T-cell (primary cell): ENCODE results near the gene ZNF620. TPM values are rescaled to one million over a fixed set of nuclear protein-coding genes. Genes with fewer than 3 reads are reported as not detected.

Source experiments
- ATAC-seq, 4 experiments: fragments of 200-7000 bp in 3 of 4; fragments of 150-1000 bp in 1 of 4; cut with Tn5 transposase; replicated peaks in 1 of 4; 1 replicate in 3 of 4; 2 replicates in 1 of 4; pipeline ENCODE4 v1.10.0; 2021; ENCODE audit warnings: moderate library complexity in 3 of 4, mild to moderate bottlenecking in 2 of 4, moderate number of reproducible peaks in 1 of 4
- CTCF ChIA-PET, 2 donors: fragments of 300-600 bp; sonication (Branson Sonifier 250); formaldehyde crosslinking; loops; one replicate each; lab custom pipeline; 2022; ENCODE audit warnings: antibody characterized with exemption in 2 of 2; lab: Charles Lee
- POLR2A ChIA-PET, 2 donors: fragments of 300-600 bp; sonication (Branson Sonifier 250); formaldehyde crosslinking; loops; one replicate each; lab custom pipeline; 2022; ENCODE audit warnings: antibody characterized with exemption in 2 of 2; lab: Charles Lee
- DNase-seq, 35 experiments: peaks; one replicate each; pipeline versions ENCODE4 v3.0.0 to v3.0.0-alpha.2; 2013 to 2023
- H3K27ac ChIP-seq: one replicate; pipeline ENCODE4 v1.5.1; 2013; ENCODE audit warnings: low read length
- H3K27me3 ChIP-seq, 2 experiments: replicated peaks in 1 of 2; 1 replicate in 1 of 2; 2 replicates in 1 of 2; pipeline versions ENCODE4 v1.6.1 to v1.7.0; 2013; ENCODE audit warnings: low read length in 1 of 2, mixed read lengths in 1 of 2; ENCODE audit not compliant: control insufficient read depth in 2 of 2, insufficient read depth in 2 of 2; ENCODE audit errors: extremely low read depth in 1 of 2
- H3K36me3 ChIP-seq, 2 donors: 1 replicate in 1 of 2; 2 replicates in 1 of 2; pipeline versions ENCODE4 v1.6.1 to v1.7.0; 2013; ENCODE audit warnings: low read length in 1 of 2; ENCODE audit not compliant: control insufficient read depth in 2 of 2, insufficient read depth in 1 of 2; ENCODE audit errors: extremely low read depth in 1 of 2
- H3K4me1 ChIP-seq, 2 experiments: 1 replicate in 1 of 2; 2 replicates in 1 of 2; pipeline versions ENCODE4 v1.6.1 to v1.7.0; 2013; ENCODE audit warnings: low read length in 2 of 2, mixed read lengths in 1 of 2; ENCODE audit not compliant: insufficient read depth in 2 of 2, control insufficient read depth in 1 of 2; ENCODE audit errors: extremely low read depth in 1 of 2
- H3K4me3 ChIP-seq, 2 donors: 1 replicate in 1 of 2; 2 replicates in 1 of 2; pipeline versions ENCODE4 v1.5.1 to v1.7.0; 2013; ENCODE audit warnings: mild to moderate bottlenecking in 2 of 2, low read length in 1 of 2, moderate library complexity in 1 of 2; ENCODE audit not compliant: control insufficient read depth in 1 of 2; ENCODE audit errors: extremely low read depth in 1 of 2
- H3K9me3 ChIP-seq: 2 replicates; pipeline ENCODE4 v1.7.0; 2013
- H3K27ac Mint-ChIP-seq, 2 donors: one replicate each; pipeline ENCODE4 v1.8.0; 2020 to 2021; ENCODE audit warnings: mild to moderate bottlenecking in 2 of 2, mixed read lengths in 2 of 2
- H3K27me3 Mint-ChIP-seq, 2 donors: one replicate each; pipeline ENCODE4 v1.8.0; 2021 to 2022; ENCODE audit warnings: mixed read lengths in 2 of 2
- H3K36me3 Mint-ChIP-seq: one replicate; pipeline ENCODE4 v1.8.0; 2021; ENCODE audit warnings: mixed read lengths
- H3K4me1 Mint-ChIP-seq, 3 donors: one replicate each; pipeline ENCODE4 v1.8.0; 2020 to 2022; ENCODE audit warnings: mixed read lengths in 3 of 3, mild to moderate bottlenecking in 1 of 3
- H3K4me3 Mint-ChIP-seq, 3 donors: one replicate each; pipeline ENCODE4 v1.8.0; 2020 to 2022; ENCODE audit warnings: mild to moderate bottlenecking in 3 of 3, mixed read lengths in 3 of 3, moderate library complexity in 3 of 3
- H3K9me3 Mint-ChIP-seq, 3 donors: one replicate each; pipeline ENCODE4 v1.8.0; 2020 to 2022; ENCODE audit warnings: mixed read lengths in 3 of 3
- WGBS: methylation state at CpG from one replicate; pipeline ENCODE4 v1.1.5; 2013; ENCODE audit warnings: missing lambda C conversion rate; ENCODE audit not compliant: insufficient coverage; 5-methylcytosine and 5-hydroxymethylcytosine counted together
- total RNA-seq, 35 experiments: library from RNA in 6 of 35; stranded (reverse) in 6 of 35; fragments of 120-200 nt in 1 of 35; gene quantifications; one replicate each; pipeline versions ENCODE4 v1.2.1 to v1.2.4 and lab custom pipeline; 2013 to 2026

ZNF620 gene
- total RNA-seq, 5 donors from 2014 or later (not counting 1 experiment from before 2014, with no cell fraction given): 2.0 to 3.1 (median 3.1) TPM

DNA sequence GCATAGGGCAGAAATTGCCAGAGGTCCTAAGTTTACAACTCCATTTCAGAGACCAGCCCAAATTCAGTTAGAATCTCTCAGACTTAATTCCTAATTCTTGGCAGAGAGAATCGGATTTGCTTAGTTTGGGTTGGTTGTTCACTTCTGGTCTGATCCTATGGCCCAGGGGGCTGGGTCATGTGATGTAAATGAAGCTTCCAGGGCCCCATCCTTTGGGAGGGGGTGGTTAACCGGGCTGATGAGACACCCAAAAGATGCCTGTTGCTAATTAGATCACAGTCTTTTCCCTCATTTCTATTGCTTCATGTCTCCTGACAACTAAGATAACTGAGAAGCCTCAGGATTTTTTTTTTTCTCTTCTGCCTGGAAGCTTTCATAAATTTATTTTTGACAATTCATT lies 11.1 kb upstream of the ZNF620 start:
- POLR2A ChIA-PET: no interaction called here
- DNase-seq: no peak
- no peak overlapping the region for H3K27ac Mint-ChIP-seq
- Histone ChIP-seq H3K36me3 (no peaks in the 10 kb centered on the region), H3K4me1 (no peaks in the 10 kb centered on the region), H3K27me3 (no peaks in the 10 kb centered on the region), H3K4me3 (no peak overlapping the region), H3K27ac (no peak overlapping the region), H3K9me3 (no peaks in the 10 kb centered on the region)
- peaks cover 0 to 4% (median 0%) of the 10 kb centered on the region in 3 donors for H3K9me3 Mint-ChIP-seq
- no peaks in the 10 kb centered on the region for H3K27me3 Mint-ChIP-seq
- H3K4me1 Mint-ChIP-seq: no peaks in the 10 kb centered on the region
- no peak overlapping the region for H3K4me3 Mint-ChIP-seq
- 83% methylated on average over 1 of the region's 2 CpGs for WGBS
- ATAC-seq: no peak
- H3K36me3 Mint-ChIP-seq: peaks cover 8% of the 10 kb centered on the region
- CTCF ChIA-PET: no interaction called here

DNA sequence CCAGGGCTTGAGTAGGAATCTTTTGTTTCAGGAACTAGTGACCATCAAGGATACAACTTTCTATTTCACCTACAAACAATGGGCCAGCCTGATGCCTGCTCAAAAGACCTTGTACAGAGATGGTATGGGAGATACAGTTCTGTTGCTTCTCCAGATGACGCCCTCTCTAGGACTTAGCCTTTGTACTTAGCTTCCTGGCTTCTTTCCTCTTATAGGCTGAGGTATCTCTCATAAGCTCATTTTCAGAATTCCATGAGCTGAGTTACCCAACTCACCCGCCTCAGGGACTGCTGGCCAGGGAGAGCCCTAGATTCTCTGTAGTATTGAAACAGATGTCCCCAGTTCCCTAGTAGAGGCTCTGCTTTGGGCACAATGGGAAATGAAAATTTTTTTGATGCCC lies 8.6 kb upstream of the ZNF620 start:
- Histone ChIP-seq H3K4me1 (no peaks in the 10 kb centered on the region), H3K27ac (no peak overlapping the region), H3K9me3 (no peaks in the 10 kb centered on the region), H3K27me3 (no peaks in the 10 kb centered on the region), H3K4me3 (no peak overlapping the region), H3K36me3 (no peaks in the 10 kb centered on the region)
- 100% methylated on average over 1 of the region's 2 CpGs for WGBS
- H3K36me3 Mint-ChIP-seq: peaks cover 3% of the 10 kb centered on the region
- CTCF ChIA-PET: no interaction called here
- no peak for ATAC-seq
- POLR2A ChIA-PET: interaction anchor here in 1 of 2 donors (0.6 kb wide), 1 partner anchor 53 kb away, joined by 3 read pairs; no protein-coding TSS in a partner anchor
- H3K4me1 Mint-ChIP-seq: no peaks in the 10 kb centered on the region
- no peaks in the 10 kb centered on the region for H3K27me3 Mint-ChIP-seq
- H3K4me3 Mint-ChIP-seq: no peak overlapping the region
- DNase-seq: no peak
- H3K9me3 Mint-ChIP-seq: no peaks in the 10 kb centered on the region
- H3K27ac Mint-ChIP-seq: no peak overlapping the region

GRCh38 chr3:40499952-40500351 lies 5.9 kb upstream of the ZNF620 start:
- Mint-ChIP-seq H3K4me3 (no peak overlapping the region), H3K27ac (no peak overlapping the region), H3K4me1 (peaks cover 0 to 4% (median 0%) of the 10 kb centered on the region in 3 donors), H3K27me3 (no peaks in the 10 kb centered on the region), H3K9me3 (no peaks in the 10 kb centered on the region), H3K36me3 (peaks cover 3% of the 10 kb centered on the region)
- Histone ChIP-seq H3K36me3 (no peaks in the 10 kb centered on the region), H3K27me3 (no peaks in the 10 kb centered on the region), H3K4me1 (no peaks in the 10 kb centered on the region), H3K27ac (no peak overlapping the region), H3K9me3 (no peaks in the 10 kb centered on the region), H3K4me3 (no peak overlapping the region)
- no CpG with 5 or more reads among the region's 1 CpG for WGBS
- ATAC-seq (no peak), DNase-seq (no peak)
- CTCF ChIA-PET: interaction anchor here in 1 of 2 donors (0.5 kb wide), 1 partner anchor 1692 kb away, joined by 5 read pairs; no protein-coding TSS in a partner anchor
- POLR2A ChIA-PET: no interaction called here

DNA sequence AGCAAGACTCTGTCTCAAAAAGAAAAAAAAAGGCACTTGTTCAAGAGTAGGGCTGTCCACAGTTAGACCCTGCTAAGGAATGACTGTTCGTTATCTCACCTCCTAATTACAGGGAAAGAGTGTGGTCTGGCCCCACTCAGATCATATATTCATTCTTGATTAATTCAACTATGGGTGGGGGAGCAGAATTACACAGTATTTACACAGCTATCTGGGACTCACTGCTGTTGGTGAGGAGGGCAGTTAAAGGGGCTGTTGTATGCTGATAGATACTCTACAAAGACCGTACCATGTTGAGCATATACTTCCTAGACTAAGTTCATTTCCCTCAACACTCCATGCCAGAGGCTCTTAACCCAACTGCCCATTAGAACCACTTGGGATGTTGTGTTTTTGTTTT lies 3.8 kb upstream of the ZNF620 start:
- H3K4me1 Mint-ChIP-seq: peaks cover 15 to 19% (median 17%) of the 10 kb centered on the region in 3 donors
- no peaks in the 10 kb centered on the region for H3K36me3 ChIP-seq
- no CpG with 5 or more reads among the region's 2 CpGs for WGBS
- no peaks in the 10 kb centered on the region for H3K27me3 ChIP-seq
- DNase-seq (no peak), ATAC-seq (no peak)
- no peaks in the 10 kb centered on the region for H3K9me3 ChIP-seq
- no peak overlapping the region for H3K27ac Mint-ChIP-seq
- ChIA-PET POLR2A (no interaction called here), CTCF (interaction anchor here in 1 of 2 donors (0.6 kb wide), 1 partner anchor 1001 kb away, joined by 3 read pairs; no protein-coding TSS in a partner anchor)
- no peaks in the 10 kb centered on the region for H3K9me3 Mint-ChIP-seq
- H3K4me3 Mint-ChIP-seq: no peak overlapping the region
- peaks cover 3% of the 10 kb centered on the region for H3K36me3 Mint-ChIP-seq
- peaks cover 0 to 6% of the 10 kb centered on the region in 2 experiments for H3K4me1 ChIP-seq
- H3K27me3 Mint-ChIP-seq: no peaks in the 10 kb centered on the region
- no peak overlapping the region for H3K27ac ChIP-seq
- H3K4me3 ChIP-seq: no peak overlapping the region

GRCh38 chr3:40504636-40505430 lies 1.0 kb upstream of the ZNF620 start:
- H3K27ac Mint-ChIP-seq: peak overlapping the region in 1 of 2 donors; percentile 92
- no peaks in the 10 kb centered on the region for H3K9me3 Mint-ChIP-seq
- peaks cover 0 to 6% of the 10 kb centered on the region in 2 experiments for H3K4me1 ChIP-seq
- no peak overlapping the region for H3K4me3 ChIP-seq
- H3K36me3 Mint-ChIP-seq: peaks cover 4% of the 10 kb centered on the region
- no peak overlapping the region for H3K27ac ChIP-seq
- no peaks in the 10 kb centered on the region for H3K36me3 ChIP-seq
- peak overlapping the region; percentile 84 to 94 (median 93) for H3K4me3 Mint-ChIP-seq
- no peaks in the 10 kb centered on the region for H3K9me3 ChIP-seq
- H3K27me3 ChIP-seq: no peaks in the 10 kb centered on the region
- WGBS: 100% methylated on average over 5 of the region's 5 CpGs
- ATAC-seq (no peak), DNase-seq (no peak)
- POLR2A ChIA-PET: interaction anchor here in 1 of 2 donors (0.6 kb wide), 1 partner anchor 29 kb away, joined by 5 read pairs; no protein-coding TSS in a partner anchor
- no peaks in the 10 kb centered on the region for H3K27me3 Mint-ChIP-seq
- CTCF ChIA-PET: interaction anchor here in 1 of 2 donors (1.1 kb wide), 1 partner anchor 25 kb away, joined by 3 read pairs; no protein-coding TSS in a partner anchor
- peaks cover 17 to 19% (median 17%) of the 10 kb centered on the region in 3 donors for H3K4me1 Mint-ChIP-seq

DNA sequence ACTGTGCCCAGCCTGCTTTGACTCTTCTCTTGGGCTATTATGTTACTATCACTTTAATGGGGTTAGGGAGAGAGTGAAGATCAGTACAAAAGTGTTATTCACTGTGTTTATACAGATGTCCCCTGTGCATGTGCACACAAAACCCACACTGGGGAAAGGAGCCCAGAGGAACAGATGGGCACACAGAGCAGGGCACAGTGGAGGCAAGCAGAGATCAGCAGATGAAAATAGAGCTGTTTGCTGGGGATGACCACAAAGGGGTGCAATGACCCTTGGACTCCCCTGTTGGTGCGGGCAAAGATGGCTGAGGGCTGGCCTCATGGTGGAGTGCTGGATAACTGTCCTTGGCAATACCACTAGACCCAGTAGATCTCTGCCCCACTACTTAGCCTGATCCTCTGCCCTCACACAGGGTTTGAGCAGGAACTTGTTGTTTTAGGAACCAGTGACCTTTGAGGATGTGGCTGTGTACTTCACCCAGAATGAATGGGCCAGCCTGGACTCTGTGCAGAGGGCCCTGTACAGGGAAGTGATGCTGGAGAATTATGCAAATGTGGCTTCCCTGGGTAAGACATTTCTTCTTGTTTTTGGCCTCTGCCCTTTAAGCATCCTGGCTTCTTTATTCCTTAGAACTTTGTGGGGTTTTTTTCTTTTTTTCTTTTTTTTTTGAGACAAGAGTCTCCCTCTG lies 5.3 kb downstream of the ZNF620 start:
- Histone ChIP-seq H3K27ac (no peak overlapping the region), H3K4me1 (no peaks in the 10 kb centered on the region), H3K9me3 (no peaks in the 10 kb centered on the region), H3K4me3 (no peak overlapping the region), H3K36me3 (peaks cover 0 to 8% of the 10 kb centered on the region in 2 donors), H3K27me3 (no peaks in the 10 kb centered on the region)
- no peak for DNase-seq
- peaks cover 7 to 11% (median 7%) of the 10 kb centered on the region in 3 donors for H3K4me1 Mint-ChIP-seq
- no peaks in the 10 kb centered on the region for H3K9me3 Mint-ChIP-seq
- ATAC-seq: no peak
- POLR2A ChIA-PET: no interaction called here
- peaks cover 33% of the 10 kb centered on the region for H3K36me3 Mint-ChIP-seq
- no CpG with 5 or more reads among the region's 1 CpG for WGBS
- no peak overlapping the region for H3K27ac Mint-ChIP-seq
- H3K4me3 Mint-ChIP-seq: no peak overlapping the region
- CTCF ChIA-PET: no interaction called here
- no peaks in the 10 kb centered on the region for H3K27me3 Mint-ChIP-seq
